HL-60 (cell line): ENCODE data around the gene HOXB6.

Source experiments
- POLR2AphosphoS5 ChIP-seq: IDR thresholded peaks from 2 replicates; pipeline ENCODE4 v1.6.1; 2012; ENCODE audit warnings: low read depth
- TF ChIP-seq, protein P1 (sequence below): IDR thresholded peaks from one replicate; pipeline ENCODE4 v1.5.1; 2011; ENCODE audit warnings: low read length, control low read depth, inconsistent platforms; ENCODE audit not compliant: insufficient read depth
- TF ChIP-seq, protein P2 (sequence below): IDR thresholded peaks from 2 replicates; pipeline ENCODE4 v1.6.1; 2012; ENCODE audit warnings: low read depth; ENCODE audit not compliant: insufficient replicate concordance

DNA sequence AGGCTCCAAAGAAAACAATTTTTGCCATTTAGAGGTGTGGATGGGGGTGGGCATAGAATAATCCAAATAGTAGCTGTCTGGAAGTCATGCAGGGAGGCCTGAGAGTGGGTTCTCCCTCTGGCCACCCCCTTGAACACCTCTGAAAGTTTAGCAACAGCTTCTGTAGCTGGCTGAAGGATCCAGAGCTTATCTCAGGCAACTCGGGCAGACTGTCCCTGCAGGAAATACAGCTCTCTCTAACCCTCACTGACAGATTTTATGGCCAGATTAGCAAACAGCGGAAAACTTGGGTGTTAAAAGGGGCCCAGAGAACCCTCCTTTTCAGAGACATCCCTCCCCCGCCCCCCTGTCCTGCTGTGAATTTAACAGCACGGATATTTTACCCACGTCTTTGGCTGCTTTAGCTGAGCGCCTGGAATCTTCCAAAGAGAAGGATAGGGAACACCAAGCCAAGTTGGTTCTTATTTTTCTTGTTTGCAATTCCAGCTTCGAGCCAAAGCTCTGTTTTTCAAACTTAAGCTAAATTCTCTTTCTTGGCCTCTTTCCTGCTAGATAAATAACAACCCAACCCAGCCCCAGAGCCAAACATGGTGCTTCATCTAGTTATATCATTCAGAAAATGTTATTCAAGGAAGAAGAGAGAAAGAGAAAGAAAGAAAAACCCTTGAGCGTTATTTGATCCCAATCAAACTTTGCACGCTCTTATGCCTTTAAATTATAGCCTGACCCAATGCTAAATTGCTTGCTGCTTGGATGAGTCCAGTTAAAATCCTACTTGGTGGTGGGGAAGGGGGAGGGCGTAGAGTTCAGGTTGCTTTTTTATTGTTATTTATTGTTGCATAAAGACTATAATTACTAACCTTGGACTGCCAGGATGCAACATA lies 57.6 kb downstream of the HOXB6 start:
- TF ChIP-seq, protein P1, sequence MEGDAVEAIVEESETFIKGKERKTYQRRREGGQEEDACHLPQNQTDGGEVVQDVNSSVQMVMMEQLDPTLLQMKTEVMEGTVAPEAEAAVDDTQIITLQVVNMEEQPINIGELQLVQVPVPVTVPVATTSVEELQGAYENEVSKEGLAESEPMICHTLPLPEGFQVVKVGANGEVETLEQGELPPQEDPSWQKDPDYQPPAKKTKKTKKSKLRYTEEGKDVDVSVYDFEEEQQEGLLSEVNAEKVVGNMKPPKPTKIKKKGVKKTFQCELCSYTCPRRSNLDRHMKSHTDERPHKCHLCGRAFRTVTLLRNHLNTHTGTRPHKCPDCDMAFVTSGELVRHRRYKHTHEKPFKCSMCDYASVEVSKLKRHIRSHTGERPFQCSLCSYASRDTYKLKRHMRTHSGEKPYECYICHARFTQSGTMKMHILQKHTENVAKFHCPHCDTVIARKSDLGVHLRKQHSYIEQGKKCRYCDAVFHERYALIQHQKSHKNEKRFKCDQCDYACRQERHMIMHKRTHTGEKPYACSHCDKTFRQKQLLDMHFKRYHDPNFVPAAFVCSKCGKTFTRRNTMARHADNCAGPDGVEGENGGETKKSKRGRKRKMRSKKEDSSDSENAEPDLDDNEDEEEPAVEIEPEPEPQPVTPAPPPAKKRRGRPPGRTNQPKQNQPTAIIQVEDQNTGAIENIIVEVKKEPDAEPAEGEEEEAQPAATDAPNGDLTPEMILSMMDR, result no peak
- TF ChIP-seq, protein P2, sequence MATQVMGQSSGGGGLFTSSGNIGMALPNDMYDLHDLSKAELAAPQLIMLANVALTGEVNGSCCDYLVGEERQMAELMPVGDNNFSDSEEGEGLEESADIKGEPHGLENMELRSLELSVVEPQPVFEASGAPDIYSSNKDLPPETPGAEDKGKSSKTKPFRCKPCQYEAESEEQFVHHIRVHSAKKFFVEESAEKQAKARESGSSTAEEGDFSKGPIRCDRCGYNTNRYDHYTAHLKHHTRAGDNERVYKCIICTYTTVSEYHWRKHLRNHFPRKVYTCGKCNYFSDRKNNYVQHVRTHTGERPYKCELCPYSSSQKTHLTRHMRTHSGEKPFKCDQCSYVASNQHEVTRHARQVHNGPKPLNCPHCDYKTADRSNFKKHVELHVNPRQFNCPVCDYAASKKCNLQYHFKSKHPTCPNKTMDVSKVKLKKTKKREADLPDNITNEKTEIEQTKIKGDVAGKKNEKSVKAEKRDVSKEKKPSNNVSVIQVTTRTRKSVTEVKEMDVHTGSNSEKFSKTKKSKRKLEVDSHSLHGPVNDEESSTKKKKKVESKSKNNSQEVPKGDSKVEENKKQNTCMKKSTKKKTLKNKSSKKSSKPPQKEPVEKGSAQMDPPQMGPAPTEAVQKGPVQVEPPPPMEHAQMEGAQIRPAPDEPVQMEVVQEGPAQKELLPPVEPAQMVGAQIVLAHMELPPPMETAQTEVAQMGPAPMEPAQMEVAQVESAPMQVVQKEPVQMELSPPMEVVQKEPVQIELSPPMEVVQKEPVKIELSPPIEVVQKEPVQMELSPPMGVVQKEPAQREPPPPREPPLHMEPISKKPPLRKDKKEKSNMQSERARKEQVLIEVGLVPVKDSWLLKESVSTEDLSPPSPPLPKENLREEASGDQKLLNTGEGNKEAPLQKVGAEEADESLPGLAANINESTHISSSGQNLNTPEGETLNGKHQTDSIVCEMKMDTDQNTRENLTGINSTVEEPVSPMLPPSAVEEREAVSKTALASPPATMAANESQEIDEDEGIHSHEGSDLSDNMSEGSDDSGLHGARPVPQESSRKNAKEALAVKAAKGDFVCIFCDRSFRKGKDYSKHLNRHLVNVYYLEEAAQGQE, result no peak
- TF ChIP-seq POLR2AphosphoS5, result no peak
